Right ventricle myocardium superior (tissue), 1 donor: ENCODE results near the gene CELF2. TPM values are rescaled to one million over a fixed set of nuclear protein-coding genes. Genes with fewer than 3 reads are reported as not detected.

Experiments used
- ATAC-seq: fragments of 200-7000 bp; cut with Tn5 transposase; one replicate; pipeline ENCODE4 v1.9.1; 2020; ENCODE audit warnings: mild to moderate bottlenecking; ENCODE audit not compliant: poor library complexity
- DNase-seq: peaks from one replicate; pipeline ENCODE4 v3.0.0-alpha.2; 2020
- intact Hi-C: fragments of 100-400 bp; cut with DNase I; formaldehyde crosslinking; loops from one replicate; pipeline ENCODE4 v1.11.2; 2022
- total RNA-seq: library from RNA; stranded (reverse); fragmentation: NEBNext Ultra II Directional; extraction: Animal tissue kit (Norgen Biotek cat#: 25700); gene quantifications from one replicate; pipeline ENCODE4 v1.2.1, GENCODE V29; 2021
- donor health status: DM: no; HTN: yes; CAD: no; lungs with severe emphysema.

The CELF2 gene
- total RNA-seq, 1 donor from 2014 or later = 67.7 TPM

GRCh38 chr10:11002485-11002884 lies 15.2 kb upstream of the CELF2 start:
- DNase-seq = no peak
- ATAC-seq = no peak
- intact Hi-C loops = no loop called here

DNA sequence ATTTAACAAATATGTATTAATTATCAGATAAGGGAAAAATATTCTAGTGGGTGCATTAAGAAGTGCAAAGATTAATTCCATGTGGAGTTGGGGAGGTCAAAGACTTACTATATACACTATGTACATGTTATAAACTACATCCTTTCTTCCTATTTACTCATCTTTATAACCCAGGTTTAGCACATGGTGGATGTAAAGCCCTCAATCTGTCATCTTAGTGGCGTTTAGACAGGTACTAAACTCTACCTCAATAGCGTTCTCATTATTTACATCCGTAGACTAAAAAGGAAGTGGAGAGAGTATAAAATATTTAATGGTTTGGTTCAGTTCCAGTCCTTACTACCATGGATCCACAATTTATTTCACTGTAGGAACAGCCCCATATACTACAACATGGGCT lies 14.8 kb upstream of the CELF2 start:
- DNase-seq (no peak), ATAC-seq (no peak)
- intact Hi-C loops = no loop called here

- DNase-seq = no peak
- ATAC-seq = no peak
- intact Hi-C loops = no loop called here
These were observed 14.0 kb upstream of the CELF2 start for GRCh38 chr10:11003679-11004078.

DNA sequence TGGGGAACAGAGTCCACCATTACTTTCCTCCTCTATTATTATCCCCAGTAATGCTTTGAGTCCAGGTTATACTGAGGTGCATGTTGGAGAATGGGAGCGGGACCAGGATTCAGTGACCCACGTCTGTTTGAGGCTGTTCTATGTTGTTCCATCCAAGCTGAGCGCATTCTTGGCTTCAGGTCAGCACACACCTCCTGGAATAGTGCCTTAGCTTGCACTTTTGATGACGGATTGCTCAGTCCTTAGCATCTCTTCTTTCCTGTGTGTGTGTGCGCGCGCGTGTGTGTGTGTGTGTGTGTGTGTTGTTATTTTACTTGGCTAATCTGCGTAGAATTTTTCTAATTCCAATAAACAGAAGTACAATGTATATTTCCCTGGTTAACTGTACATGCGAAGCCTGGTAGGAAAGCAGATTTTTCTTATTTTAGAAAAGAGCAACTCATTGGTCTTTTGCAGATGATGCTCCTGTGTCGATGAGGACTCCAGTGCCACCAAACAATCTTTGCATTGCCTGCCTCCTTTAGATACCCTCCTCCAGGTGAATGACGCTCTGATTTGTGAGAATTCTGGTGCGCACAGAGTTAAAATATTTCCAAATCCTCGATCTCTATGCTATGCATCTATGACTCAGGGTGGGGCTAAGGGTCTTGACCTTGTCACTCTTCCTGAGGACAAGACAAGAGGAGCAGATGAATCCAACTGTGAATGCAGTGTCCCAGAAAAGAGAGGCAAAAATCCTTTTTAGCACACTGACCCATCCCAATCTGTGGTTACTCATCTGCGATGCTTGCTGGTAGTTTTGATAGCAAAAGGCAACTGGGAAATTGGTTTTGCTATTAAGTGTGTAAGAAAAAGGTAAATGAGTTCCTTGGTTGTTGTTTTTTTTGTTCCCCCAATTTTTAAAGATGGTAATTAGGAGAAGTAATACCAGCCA lies 13.3 kb upstream of the CELF2 start:
- no peak for ATAC-seq
- intact Hi-C loops = no loop called here
- DNase-seq = no peak

DNA sequence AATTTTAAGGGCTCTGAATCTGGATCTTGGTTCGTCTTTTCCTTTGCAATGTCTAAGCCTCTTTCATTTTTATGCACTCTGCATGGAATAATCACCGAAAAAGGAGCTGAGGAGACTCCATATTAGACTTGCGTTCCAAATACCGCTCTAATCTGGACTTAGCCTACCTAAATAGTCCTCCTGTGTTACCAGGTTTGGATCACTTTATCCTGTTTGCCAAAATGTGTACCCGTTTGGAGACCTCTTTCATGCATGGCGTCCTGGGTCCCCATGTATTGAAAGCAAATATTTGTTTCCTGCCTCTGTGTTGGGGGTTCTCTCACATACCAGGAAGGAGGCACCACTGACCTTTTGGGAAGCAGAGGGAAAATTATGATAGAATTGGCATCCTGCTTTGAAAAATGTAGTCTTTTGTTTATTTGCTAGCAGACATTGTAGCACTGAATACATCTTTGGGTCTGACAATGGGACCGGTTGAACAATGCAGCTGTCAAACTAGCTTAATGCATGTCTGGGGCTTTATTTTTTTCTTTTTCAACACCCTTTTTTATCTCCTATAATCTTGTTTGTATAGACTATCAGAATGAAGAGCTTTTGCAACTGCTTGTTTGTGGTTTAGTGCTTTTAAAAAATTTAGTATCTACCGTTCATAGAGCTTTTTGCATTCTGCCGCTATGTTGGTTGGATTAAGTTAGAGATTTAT lies 11.8 kb upstream of the CELF2 start:
- no peak for DNase-seq
- no peak for ATAC-seq
- intact Hi-C loops = no loop called here

DNA sequence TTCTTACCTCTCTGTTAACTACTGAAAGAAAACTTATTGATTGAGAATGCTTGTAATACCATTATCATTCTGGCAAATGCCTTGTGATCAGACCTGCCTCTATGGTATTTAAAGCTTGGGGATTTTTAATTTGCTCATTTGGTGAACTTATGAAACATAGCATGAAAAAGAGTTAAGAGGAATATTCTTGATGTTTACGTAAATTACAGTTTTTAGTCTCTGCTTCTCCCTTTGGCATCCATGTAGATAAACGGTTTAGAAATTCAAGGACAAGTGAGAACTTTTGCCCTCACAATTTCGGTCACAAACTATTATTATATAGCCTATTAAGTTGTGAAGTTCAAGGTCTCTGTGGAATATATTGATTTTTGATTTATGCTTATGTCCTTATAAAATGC lies 11.2 kb upstream of the CELF2 start:
- DNase-seq (no peak), ATAC-seq (no peak)
- intact Hi-C loops = no loop called here

GRCh38 chr10:11007476-11008020 lies 10.1 kb upstream of the CELF2 start:
- intact Hi-C loops = no loop called here
- DNase-seq (no peak), ATAC-seq (no peak)

DNA sequence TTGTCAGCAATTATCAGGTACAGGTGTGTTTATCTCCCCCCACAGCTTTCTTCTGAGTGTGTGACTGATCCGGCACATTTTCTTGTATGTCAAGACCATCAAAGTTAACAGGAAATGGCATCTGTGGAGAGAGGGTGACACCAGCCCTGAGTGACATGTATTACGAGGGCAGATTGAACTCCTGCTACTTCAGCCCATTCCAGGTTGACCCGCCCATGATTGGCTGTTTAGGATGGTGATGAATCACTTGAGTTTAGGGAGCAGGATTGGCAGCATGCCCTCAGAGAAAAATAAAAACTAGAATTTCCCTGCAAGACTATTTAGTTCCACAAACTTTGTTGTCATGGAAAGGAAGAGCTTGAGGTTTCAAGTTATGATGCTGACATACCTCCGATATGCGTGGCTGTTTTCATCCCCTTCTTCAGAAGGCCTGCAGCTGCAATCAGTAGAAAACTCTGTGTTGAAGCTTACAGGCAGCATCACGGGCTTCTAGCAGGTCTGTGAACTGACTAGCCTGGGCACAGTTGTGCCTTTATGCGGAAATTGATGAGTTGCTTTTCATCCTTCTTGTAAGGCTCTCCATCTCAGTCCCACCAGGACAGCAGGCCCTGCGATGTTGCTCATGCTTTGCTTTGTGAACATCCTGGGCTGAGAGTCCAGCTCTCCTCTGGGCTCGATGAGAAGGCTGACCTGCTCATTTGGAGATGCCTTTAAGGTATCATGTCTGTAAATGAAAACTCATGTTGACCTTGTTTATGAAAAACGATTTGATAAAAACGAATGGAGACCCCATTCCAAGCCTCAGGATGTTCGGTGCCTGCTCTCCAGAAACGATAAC lies 8.0 kb upstream of the CELF2 start:
- ATAC-seq (no peak), DNase-seq (no peak)
- intact Hi-C loops = no loop called here

DNA sequence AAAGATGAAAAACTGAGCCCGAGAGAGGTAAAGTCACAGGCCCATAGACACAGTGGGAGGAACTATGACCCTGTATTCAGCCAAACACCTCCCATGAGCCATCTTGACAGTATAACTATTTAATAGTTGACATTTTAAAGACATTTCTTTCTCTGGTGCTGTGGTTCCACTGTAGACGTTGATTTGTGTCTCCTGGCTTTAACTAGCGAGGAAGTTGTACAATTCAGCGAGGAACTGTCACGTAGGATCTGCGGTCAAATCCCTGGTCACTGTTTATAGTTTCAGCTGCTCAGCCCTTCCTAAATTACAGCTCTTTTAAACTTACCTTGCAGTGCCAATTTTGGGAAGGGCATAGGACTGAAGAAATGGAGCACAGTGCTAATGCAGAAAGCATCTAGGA lies 7.1 kb upstream of the CELF2 start:
- intact Hi-C loops = no loop called here
- ATAC-seq (no peak), DNase-seq (no peak)

DNA sequence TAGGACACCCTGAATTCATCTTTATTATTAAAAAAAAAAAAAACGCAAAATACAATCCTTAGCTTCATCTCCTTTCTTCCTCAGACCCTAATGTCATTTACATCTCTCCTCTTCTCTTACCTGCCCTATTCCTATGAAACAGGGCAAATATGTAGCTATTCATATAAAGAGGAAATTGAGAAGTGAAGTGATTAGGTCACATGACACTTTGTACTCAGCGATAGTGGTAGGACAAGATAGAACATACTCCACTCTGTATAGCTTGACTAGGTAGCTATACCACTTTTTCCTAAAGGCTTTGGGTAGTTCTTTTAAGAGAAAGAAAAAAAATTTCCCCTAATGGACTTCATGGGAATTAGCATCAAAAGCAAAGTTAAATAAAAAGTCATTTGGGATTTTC lies 6.2 kb upstream of the CELF2 start:
- intact Hi-C loops = no loop called here
- ATAC-seq (no peak), DNase-seq (no peak)

DNA sequence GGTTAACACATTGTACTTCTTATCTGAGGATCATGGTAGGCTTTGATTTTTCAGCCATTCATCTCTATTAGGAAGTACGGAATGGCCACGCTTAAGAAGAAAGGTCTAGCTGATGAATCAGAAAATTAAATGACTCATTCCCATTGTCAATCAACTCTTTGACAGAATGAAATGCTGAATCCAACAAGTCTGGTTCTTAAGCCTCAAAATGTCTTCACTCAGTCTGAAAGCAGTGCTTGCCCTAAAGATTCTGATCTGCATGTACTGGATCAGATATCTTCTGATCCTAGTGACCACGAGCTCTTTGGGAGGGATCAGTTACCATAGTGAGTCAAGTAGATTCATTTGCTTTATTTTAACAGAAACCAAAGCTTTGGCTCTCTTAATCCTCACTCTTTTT lies 5.7 kb upstream of the CELF2 start:
- no peak for DNase-seq
- intact Hi-C loops = no loop called here

DNA sequence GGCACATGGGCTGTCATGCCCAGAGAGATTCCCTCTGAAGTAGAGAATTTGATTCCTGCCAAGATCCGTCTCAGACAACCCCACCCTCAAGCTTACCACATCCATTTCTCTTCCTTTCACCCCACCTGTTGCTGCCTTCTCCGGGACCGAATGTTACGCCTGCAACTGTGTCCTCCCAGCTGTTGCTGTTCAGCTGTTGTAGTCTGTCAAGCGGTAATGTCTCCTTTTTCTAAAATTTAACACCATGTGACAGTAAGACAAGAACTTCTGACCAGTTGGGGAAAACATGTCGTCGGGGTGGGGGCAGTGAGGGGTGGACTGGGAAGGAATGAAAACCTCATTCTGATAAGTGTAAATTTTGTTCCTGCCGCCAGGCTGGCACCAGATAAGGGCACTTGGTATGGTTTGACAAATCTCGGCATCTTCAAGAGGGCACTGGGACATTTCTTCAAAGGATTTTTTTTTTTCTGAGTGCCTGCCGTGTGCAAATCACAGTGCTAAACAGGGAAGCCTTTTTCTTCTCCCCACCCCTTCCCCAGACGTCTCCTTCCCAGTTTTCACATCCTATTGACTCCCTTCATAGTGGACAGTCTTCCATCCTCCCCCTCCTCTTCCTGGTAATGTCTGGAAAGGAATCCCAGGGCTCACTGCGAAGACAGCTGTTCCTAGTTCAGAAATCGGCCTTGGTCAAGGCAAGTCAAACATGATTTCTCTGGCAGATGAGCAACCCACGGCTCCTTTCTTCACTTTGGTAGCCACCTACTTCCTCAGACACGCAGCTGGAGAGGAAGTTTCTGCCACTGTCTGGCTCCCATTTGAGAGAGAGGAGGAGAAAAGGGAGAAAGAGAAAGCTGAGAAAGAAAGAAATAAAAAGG lies 5.0 kb upstream of the CELF2 start:
- intact Hi-C loops = no loop called here
- no peak for DNase-seq
- ATAC-seq = peak; percentile 17

More for the DNA sequence above, 5.7 kb upstream of the CELF2 start:
- ATAC-seq = no peak

DNA sequence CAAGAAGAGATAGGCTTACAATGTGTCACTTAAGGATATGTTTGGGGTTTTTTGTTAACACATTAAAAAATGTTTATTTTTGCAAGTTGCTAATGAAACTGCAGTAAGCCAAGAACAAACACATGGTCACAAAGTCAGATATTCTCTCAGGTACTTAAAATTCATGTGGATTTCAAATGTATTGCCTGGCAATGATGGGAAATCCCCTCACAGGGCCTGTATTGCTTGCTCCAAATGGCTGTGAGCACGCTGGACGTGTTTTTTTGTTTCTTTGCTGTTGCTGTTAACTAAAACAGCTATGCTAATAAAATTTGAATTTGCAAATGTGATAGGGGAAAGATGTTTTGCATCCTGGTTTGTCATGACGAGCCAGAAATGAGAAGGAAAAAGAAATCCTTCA lies 3.8 kb upstream of the CELF2 start:
- intact Hi-C loops = no loop called here
- DNase-seq = no peak
- ATAC-seq = no peak

DNA sequence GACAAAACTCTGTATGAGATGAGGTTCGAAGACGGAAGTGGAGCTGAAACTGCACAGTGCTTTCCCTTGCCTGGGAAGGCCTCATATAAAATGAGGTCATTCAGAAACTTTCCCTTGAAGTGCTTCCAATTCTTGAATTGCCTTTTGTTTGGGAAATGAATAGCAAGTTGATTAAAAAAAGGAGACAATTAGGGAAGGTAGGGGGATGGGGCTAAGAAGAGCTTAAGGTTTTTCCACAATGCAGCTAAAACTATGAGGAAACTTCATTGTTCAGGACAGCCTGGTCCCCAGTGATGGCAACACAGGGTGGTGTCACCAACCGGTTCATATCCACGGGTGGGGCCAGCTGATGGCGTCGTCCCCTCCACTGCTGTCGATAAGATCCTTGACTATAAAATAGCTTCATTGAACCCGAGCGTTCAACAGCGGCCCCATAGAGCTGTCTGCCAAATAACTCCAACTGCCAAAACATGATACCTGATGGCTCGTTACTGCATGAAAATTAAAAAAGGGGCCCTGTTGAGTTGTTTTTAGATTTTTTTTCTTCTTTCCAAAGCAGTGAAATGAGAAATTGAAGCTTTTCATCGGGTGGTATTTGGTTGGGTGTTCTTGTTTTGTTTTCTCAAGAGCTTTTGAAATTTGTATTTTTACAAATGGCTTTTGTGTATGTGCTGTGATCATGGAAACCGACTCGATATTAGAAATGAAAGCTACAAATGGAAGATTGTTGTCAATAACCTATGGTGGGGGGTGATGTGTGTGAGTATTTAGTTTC lies 2.8 kb upstream of the CELF2 start:
- intact Hi-C loops = no loop called here
- DNase-seq (peak; percentile 47), ATAC-seq (no peak)

- ATAC-seq (no peak), DNase-seq (no peak)
- intact Hi-C loops = no loop called here
These were observed 2.2 kb upstream of the CELF2 start for GRCh38 chr10:11015446-11015934.

DNA sequence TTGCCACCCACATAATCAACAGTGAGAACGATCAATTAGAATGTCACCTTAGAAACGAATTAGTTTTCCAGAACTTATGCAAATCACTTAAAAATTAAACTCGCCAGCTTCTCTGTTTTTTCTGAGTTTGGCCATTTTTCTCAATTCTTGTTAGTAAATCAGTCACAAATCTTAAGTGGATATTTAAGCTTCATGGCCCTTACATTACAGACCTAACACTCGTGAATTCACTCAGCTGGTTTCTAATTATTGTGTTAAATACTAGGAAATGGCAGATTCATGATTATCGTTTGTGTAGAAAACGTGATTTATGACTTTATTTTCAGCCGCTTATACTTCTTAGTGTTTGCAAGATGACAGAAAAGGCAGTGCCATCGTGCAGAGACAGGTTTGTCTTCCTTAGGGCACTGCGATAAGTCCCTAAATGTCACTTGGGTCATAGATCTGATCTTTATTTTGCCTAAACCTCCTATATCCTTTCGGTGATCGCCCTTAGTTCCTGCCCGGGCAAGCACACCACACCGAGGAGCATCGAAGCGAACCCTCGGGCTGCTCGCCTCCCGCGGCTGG lies 587 bp upstream of the CELF2 start:
- ATAC-seq (no peak), DNase-seq (no peak)
- intact Hi-C loops = no loop called here

DNA sequence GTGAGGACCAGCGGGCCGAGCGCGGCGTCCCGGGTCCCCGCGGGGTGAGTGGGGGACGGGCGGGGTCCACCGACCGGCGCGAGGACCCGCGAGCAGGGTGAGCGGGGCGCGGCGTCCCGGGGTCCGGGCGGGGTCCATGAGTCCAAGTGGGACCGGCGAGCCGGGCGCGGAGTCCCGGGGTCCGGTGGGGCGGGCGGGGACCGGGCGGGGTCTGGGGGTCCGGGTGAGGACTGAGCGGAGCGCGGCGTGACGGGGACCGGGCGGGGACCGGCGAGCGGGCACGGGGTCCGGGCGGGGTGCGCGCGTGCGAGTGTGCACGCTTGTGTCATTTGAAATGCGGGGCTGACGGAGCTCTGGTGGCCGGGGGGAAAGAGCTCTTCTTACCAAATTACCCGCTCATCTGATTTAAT lies 765 bp downstream of the CELF2 start:
- peak; percentile 25 for ATAC-seq
- DNase-seq = peak; percentile 51
- intact Hi-C loops = no loop called here
